Pancreas (tissue), 10 donors: ENCODE measurements around the gene GRIK3. TPM values are rescaled to one million over a fixed set of nuclear protein-coding genes. Genes with fewer than 3 reads are reported as not detected.

Experiments used
- ATAC-seq, 4 donors: fragments of 200-7000 bp; cut with Tn5 transposase; one replicate each; pipeline versions ENCODE4 v1.8.0 to v1.9.1; 2020; ENCODE audit warnings: mild to moderate bottlenecking in 4 of 4, moderate library complexity in 4 of 4
- DNase-seq, 6 donors: peaks; one replicate each; pipeline ENCODE4 v3.0.0-alpha.2; 2020
- FAIRE-seq: peaks from 2 replicates; lab custom pipeline; 2012; peaks lifted over from hg19 to GRCh38; lab: Jason Lieb, UNC
- H3K27ac ChIP-seq, 4 donors: fragments of 200-600 bp; sonication (generic); 1 replicate in 3 of 4; 2 replicates in 1 of 4; pipeline versions ENCODE4 v1.5.0 to v1.8.0; 2020
- H3K27me3 ChIP-seq, 4 donors: fragments of 200-600 bp; one replicate each; pipeline ENCODE4 v1.8.0; 2021
- H3K36me3 ChIP-seq, 3 donors: fragments of 200-600 bp; sonication (generic) in 1 of 3; one replicate each; pipeline versions ENCODE4 v1.5.0 to v1.8.0; 2020 to 2021
- H3K4me1 ChIP-seq, 3 donors: fragments of 200-600 bp; one replicate each; pipeline ENCODE4 v1.8.0; 2021
- H3K4me3 ChIP-seq, 4 donors: fragments of 200-600 bp; sonication (generic) in 2 of 4; one replicate each; pipeline versions ENCODE4 v1.5.0 to v1.8.0; 2020 to 2021
- H3K9me3 ChIP-seq, 4 donors: fragments of 200-600 bp; one replicate each; pipeline ENCODE4 v1.8.0; 2021
- CTCF ChIP-seq, 4 donors: fragments of 200-600 bp; sonication (generic) in 3 of 4; IDR thresholded peaks; one replicate each; pipeline versions ENCODE4 v1.5.0 to v1.8.0; 2021; ENCODE audit warnings: antibody characterized with exemption in 4 of 4
- WGBS, 2 donors: extraction: QIAGEN DNeasy Blood & Tissue Kit; methylation state at CpG; one replicate each; pipeline ENCODE4 v1.1.7; 2013; 5-methylcytosine and 5-hydroxymethylcytosine counted together
- intact Hi-C, 3 donors: fragments of 100-400 bp; cut with DNase I; formaldehyde crosslinking; loops; one replicate each; pipeline versions ENCODE4 v1.11.1 to v1.14.2; 2022
- polyA plus RNA-seq, 2 donors: library from polyadenylated mRNA; stranded (reverse); fragments of 200-250 nt; gene quantifications; one replicate each; pipeline ENCODE4 v1.2.3, GENCODE V29; 2013
- total RNA-seq, 6 donors: library from RNA; stranded (reverse); fragmentation: NEBNext Ultra II Directional in 4 of 6; extraction: Animal tissue kit (Norgen Biotek cat#: 25700) in 4 of 6; gene quantifications; one replicate each; pipeline versions ENCODE4 v1.2.1 to v1.2.4, GENCODE V29; 2021 to 2023
- donor health status: healthy with polysubstance abuse.
- donor health status: DM: no; HTN: no; CAD: no; lungs with moderate emphysema.
- donor health status: DM: no; HTN: no; CAD: no.
- donor health status: control.
- donor health status: control.
- donor health status: Bipolar disorder and iron deficiency.
- donor health status: DM: yes; HTN: yes; CAD: no.
- donor health status: DM: no; HTN: no; CAD: no.
- donor health status: DM: no; HTN: no; CAD: no.
- donor health status: DM: yes; HTN: yes; CAD: no.

GRIK3 gene
- total and polyA plus RNA-seq, 8 donors: 0.08 to 0.47 (median 0.23) TPM

GRCh38 chr1:37006132-37006868 is 28.0 kb downstream of the GRIK3 start:
- WGBS, 2 donors: 59% methylated on average over 11 of the region's 11 CpGs
- intact Hi-C loops: no loop called here

GRCh38 chr1:37002898-37003297 is 31.4 kb downstream of the GRIK3 start:
- TF ChIP-seq CTCF (IDR thresholded peaks at IDR 0.05): no peak
- no peak overlapping the region for H3K27ac ChIP-seq
- 83 to 88% methylated on average over 3 of the region's 3 CpGs for WGBS, 2 donors
- no peak overlapping the region for H3K4me3 ChIP-seq
- ATAC-seq: no peak
- no peaks in the 10 kb centered on the region for H3K27me3 ChIP-seq
- H3K36me3 ChIP-seq: no peaks in the 10 kb centered on the region
- FAIRE-seq: no peak
- no peaks in the 10 kb centered on the region for H3K9me3 ChIP-seq
- no peak for DNase-seq
- intact Hi-C loops: no loop called here
- H3K4me1 ChIP-seq: no peaks in the 10 kb centered on the region

More at GRCh38 chr1:37006132-37006868, 28.0 kb downstream of the GRIK3 start:
- TF ChIP-seq CTCF (IDR thresholded peaks at IDR 0.05): no peak
- DNase-seq: no peak
- no peak for FAIRE-seq
- no peak for ATAC-seq
- Histone ChIP-seq H3K27ac (no peak overlapping the region), H3K4me3 (no peak overlapping the region), H3K9me3 (no peaks in the 10 kb centered on the region), H3K27me3 (no peaks in the 10 kb centered on the region), H3K36me3 (no peaks in the 10 kb centered on the region), H3K4me1 (no peaks in the 10 kb centered on the region)

- H3K9me3 ChIP-seq: no peaks in the 10 kb centered on the region
- TF ChIP-seq CTCF (IDR thresholded peaks at IDR 0.05): no peak
- H3K4me1 ChIP-seq: no peaks in the 10 kb centered on the region
- H3K4me3 ChIP-seq: no peak overlapping the region
- 29 to 46% methylated on average over 2 of the region's 2 CpGs for WGBS, 2 donors
- ATAC-seq: no peak
- no peak overlapping the region for H3K27ac ChIP-seq
- no peaks in the 10 kb centered on the region for H3K36me3 ChIP-seq
- DNase-seq: no peak
- FAIRE-seq: no peak
- H3K27me3 ChIP-seq: no peaks in the 10 kb centered on the region
- intact Hi-C loops: no loop called here
Measured at GRCh38 chr1:37001703-37002102, 32.6 kb downstream of the GRIK3 start.

GRCh38 chr1:36996106-36996505 is 38.2 kb downstream of the GRIK3 start:
- Histone ChIP-seq H3K4me1 (no peaks in the 10 kb centered on the region), H3K9me3 (no peaks in the 10 kb centered on the region), H3K4me3 (no peak overlapping the region), H3K27me3 (no peaks in the 10 kb centered on the region), H3K36me3 (no peaks in the 10 kb centered on the region), H3K27ac (no peak overlapping the region)
- no peak for DNase-seq
- WGBS, 2 donors: 81 to 82% methylated on average over 7 of the region's 7 CpGs
- TF ChIP-seq CTCF (IDR thresholded peaks at IDR 0.05): no peak
- intact Hi-C loops: no loop called here
- no peak for FAIRE-seq
- ATAC-seq: no peak

GRCh38 chr1:36994868-36995267 is 39.4 kb downstream of the GRIK3 start:
- WGBS, 2 donors: 48% methylated on average over 8 of the region's 8 CpGs
- TF ChIP-seq CTCF (IDR thresholded peaks at IDR 0.05): no peak
- intact Hi-C loops: no loop called here

More at GRCh38 chr1:36994868-36995267, 39.4 kb downstream of the GRIK3 start:
- no peaks in the 10 kb centered on the region for H3K27me3 ChIP-seq
- no peak for FAIRE-seq
- H3K36me3 ChIP-seq: no peaks in the 10 kb centered on the region
- no peak overlapping the region for H3K27ac ChIP-seq
- ATAC-seq: no peak
- no peak for DNase-seq
- H3K9me3 ChIP-seq: no peaks in the 10 kb centered on the region
- no peak overlapping the region for H3K4me3 ChIP-seq
- H3K4me1 ChIP-seq: no peaks in the 10 kb centered on the region
